Right atrium auricular region (tissue), 2 donors: ENCODE measurements around the gene UGT1A5. TPM values are rescaled to one million over a fixed set of nuclear protein-coding genes. Genes with fewer than 3 reads are reported as not detected.

Experiments
- DNase-seq: peaks from one replicate; pipeline ENCODE4 v3.0.0-alpha.2; 2019; ENCODE audit warnings: low spot score
- H3K27ac ChIP-seq, 2 donors: fragments of 200-600 bp; sonication (generic); 1 replicate in 1 of 2; 2 replicates in 1 of 2; pipeline ENCODE4 v1.5.1; 2016 to 2019
- H3K27me3 ChIP-seq, 2 donors: fragments of 200-600 bp; sonication (generic); one replicate each; pipeline versions ENCODE4 v1.5.1 to v1.6.0; 2017 to 2019
- H3K36me3 ChIP-seq: fragments of 200-600 bp; sonication (generic); one replicate; pipeline ENCODE4 v1.5.1; 2016
- H3K4me1 ChIP-seq, 2 donors: fragments of 200-600 bp; sonication (generic); one replicate each; pipeline versions ENCODE4 v1.5.1 to v1.6.0; 2017 to 2019
- H3K4me3 ChIP-seq, 2 donors: fragments of 200-600 bp; sonication (generic); 1 replicate in 1 of 2; 2 replicates in 1 of 2; pipeline ENCODE4 v1.5.1; 2017 to 2019; ENCODE audit warnings: mild to moderate bottlenecking in 1 of 2, moderate library complexity in 1 of 2
- H3K9me3 ChIP-seq, 2 donors: fragments of 200-600 bp; sonication (generic); one replicate each; pipeline ENCODE4 v1.5.1; 2019
- total RNA-seq, 2 donors: library from RNA; depleted of rRNA; stranded (reverse); fragments of >200 nt; gene quantifications; one replicate each; pipeline ENCODE4 v1.1.0, GENCODE V29; 2016
- TF ChIP-seq, protein P1 (sequence below), 2 donors: fragments of 200-600 bp; sonication (generic); IDR thresholded peaks; one replicate each; pipeline ENCODE4 v1.5.1; 2019; ENCODE audit warnings: antibody characterized with exemption in 2 of 2

The UGT1A5 gene
- total RNA-seq, 2 donors from 2014 or later, result not detected

DNA sequence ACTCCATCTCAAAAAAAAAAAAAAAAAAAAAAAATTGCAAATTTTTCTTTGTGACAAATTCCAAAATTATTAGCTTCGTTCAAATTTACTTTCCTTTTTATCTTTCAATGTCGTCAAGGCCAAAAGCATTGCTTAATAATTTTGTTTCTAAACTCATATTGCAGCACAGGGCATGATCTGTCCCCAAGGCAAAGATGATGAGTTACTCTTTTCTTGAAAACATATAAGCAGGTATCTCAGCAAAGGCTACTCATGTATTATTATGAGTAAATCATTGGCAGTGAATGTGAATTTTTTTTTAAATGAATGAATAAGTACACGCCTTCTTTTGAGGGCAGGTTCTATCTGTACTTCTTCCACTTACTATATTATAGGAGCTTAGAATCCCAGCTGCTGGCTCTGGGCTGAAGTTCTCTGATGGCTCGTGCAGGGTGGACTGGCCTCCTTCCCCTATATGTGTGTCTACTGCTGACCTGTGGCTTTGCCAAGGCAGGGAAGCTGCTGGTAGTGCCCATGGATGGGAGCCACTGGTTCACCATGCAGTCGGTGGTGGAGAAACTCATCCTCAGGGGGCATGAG, 31.1 kb upstream of the UGT1A5 start, which contains the start of gene UGT1A7:
UGT1A7 (plus strand) TSS at position 381 of the 579 bp plus-strand sequence; CDS start at position 418, 37 bp downstream.
- TF ChIP-seq, protein P1, sequence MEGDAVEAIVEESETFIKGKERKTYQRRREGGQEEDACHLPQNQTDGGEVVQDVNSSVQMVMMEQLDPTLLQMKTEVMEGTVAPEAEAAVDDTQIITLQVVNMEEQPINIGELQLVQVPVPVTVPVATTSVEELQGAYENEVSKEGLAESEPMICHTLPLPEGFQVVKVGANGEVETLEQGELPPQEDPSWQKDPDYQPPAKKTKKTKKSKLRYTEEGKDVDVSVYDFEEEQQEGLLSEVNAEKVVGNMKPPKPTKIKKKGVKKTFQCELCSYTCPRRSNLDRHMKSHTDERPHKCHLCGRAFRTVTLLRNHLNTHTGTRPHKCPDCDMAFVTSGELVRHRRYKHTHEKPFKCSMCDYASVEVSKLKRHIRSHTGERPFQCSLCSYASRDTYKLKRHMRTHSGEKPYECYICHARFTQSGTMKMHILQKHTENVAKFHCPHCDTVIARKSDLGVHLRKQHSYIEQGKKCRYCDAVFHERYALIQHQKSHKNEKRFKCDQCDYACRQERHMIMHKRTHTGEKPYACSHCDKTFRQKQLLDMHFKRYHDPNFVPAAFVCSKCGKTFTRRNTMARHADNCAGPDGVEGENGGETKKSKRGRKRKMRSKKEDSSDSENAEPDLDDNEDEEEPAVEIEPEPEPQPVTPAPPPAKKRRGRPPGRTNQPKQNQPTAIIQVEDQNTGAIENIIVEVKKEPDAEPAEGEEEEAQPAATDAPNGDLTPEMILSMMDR (IDR thresholded peaks at IDR 0.05), result no peak
- H3K36me3 ChIP-seq, result no peaks in the 10 kb centered on the region
- H3K27ac ChIP-seq, result no peak within 1 kb of the TSS
- H3K27me3 ChIP-seq, result no peaks in the 10 kb centered on the region
- no peaks in the 10 kb centered on the region for H3K9me3 ChIP-seq
- DNase-seq, result no peak
- no peak within 1 kb of the TSS for H3K4me3 ChIP-seq
- no peaks in the 10 kb centered on the region for H3K4me1 ChIP-seq

GRCh38 chr2:233684640-233685039, 28.1 kb upstream of the UGT1A5 start:
- Histone ChIP-seq H3K9me3 (no peaks in the 10 kb centered on the region), H3K27me3 (no peaks in the 10 kb centered on the region), H3K4me3 (no peak overlapping the region), H3K27ac (no peak overlapping the region), H3K4me1 (no peaks in the 10 kb centered on the region), H3K36me3 (no peaks in the 10 kb centered on the region)
- no peak for DNase-seq
- TF ChIP-seq, protein P1 (IDR thresholded peaks at IDR 0.05), result no peak

DNA sequence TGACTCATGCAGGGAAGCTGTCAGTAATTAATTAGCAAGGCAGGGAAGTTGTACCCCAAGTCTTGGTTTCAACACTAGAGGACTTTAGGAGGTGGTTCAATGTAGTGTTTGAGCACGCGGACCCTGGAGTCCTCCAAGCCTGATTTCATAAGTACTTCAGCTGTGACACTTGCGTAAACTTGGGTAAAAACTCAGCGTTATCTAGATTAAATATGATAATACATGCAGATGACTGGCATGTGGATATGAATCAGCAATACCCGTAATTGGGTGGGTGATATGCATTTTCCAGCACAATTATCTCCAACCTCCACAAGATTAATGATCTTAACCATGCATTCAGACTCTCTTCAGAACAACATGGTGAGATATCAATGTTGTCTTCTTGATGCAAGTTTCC, 25.8 kb upstream of the UGT1A5 start:
- Histone ChIP-seq H3K4me1 (no peaks in the 10 kb centered on the region), H3K27ac (no peak overlapping the region), H3K27me3 (no peaks in the 10 kb centered on the region), H3K36me3 (no peaks in the 10 kb centered on the region), H3K9me3 (no peaks in the 10 kb centered on the region), H3K4me3 (no peak overlapping the region)
- TF ChIP-seq, protein P1 (IDR thresholded peaks at IDR 0.05), result no peak
- no peak for DNase-seq

DNA sequence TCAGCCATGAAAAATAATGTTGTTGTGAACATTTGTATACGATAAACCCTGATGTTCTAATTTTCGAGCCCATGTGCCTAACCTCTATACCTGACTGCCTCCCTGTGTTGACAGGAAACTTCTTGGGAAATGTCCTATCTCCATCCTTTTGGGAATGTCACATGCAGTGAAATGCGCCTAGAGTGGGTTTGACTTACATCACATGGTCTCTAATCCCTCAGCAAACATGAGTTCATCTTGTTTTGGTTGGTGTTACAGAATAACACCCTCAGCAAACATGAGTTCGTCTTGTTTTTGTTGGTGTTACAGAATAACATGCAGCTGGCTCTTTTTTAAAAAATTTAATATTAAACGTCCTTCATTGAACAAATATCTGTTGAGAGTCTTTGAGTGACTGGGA, 24.4 kb upstream of the UGT1A5 start:
- no peaks in the 10 kb centered on the region for H3K27me3 ChIP-seq
- H3K36me3 ChIP-seq, result no peaks in the 10 kb centered on the region
- no peaks in the 10 kb centered on the region for H3K9me3 ChIP-seq
- no peaks in the 10 kb centered on the region for H3K4me1 ChIP-seq
- no peak for DNase-seq
- TF ChIP-seq, protein P1 (IDR thresholded peaks at IDR 0.05), result no peak
- H3K4me3 ChIP-seq, result no peak overlapping the region
- H3K27ac ChIP-seq, result no peak overlapping the region

GRCh38 chr2:233689031-233689430, 23.7 kb upstream of the UGT1A5 start:
- DNase-seq, result no peak
- no peaks in the 10 kb centered on the region for H3K27me3 ChIP-seq
- no peak overlapping the region for H3K4me3 ChIP-seq
- no peaks in the 10 kb centered on the region for H3K4me1 ChIP-seq
- no peaks in the 10 kb centered on the region for H3K36me3 ChIP-seq
- H3K27ac ChIP-seq, result no peak overlapping the region
- TF ChIP-seq, protein P1 (IDR thresholded peaks at IDR 0.05), result no peak
- H3K9me3 ChIP-seq, result no peaks in the 10 kb centered on the region

GRCh38 chr2:233689501-233689900, 23.2 kb upstream of the UGT1A5 start:
- Histone ChIP-seq H3K4me3 (no peak overlapping the region), H3K27ac (no peak overlapping the region), H3K4me1 (no peaks in the 10 kb centered on the region), H3K9me3 (no peaks in the 10 kb centered on the region), H3K27me3 (no peaks in the 10 kb centered on the region), H3K36me3 (no peaks in the 10 kb centered on the region)
- TF ChIP-seq, protein P1 (IDR thresholded peaks at IDR 0.05), result no peak
- DNase-seq, result no peak
